ENCODE measurements around the gene JARID2.
A peak's percentile ranks its signal among the peaks of the same experiment; 100 is the strongest.

Gene JARID2

GRCh38 chr6:15244620-15245360, 1.1 kb upstream of the JARID2 start:
- H3K4me3 ChIP-seq (ENCODE audit: low read depth, low read length): peak overlapping the region; percentile 62
- TF ChIP-seq, protein P1, sequence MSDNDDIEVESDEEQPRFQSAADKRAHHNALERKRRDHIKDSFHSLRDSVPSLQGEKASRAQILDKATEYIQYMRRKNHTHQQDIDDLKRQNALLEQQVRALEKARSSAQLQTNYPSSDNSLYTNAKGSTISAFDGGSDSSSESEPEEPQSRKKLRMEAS (IDR thresholded peaks at IDR 0.05; ENCODE audit: low read depth, low read length): peak; percentile 63; the same call in 1 of the 2 replicates
- TF ChIP-seq, protein P2, sequence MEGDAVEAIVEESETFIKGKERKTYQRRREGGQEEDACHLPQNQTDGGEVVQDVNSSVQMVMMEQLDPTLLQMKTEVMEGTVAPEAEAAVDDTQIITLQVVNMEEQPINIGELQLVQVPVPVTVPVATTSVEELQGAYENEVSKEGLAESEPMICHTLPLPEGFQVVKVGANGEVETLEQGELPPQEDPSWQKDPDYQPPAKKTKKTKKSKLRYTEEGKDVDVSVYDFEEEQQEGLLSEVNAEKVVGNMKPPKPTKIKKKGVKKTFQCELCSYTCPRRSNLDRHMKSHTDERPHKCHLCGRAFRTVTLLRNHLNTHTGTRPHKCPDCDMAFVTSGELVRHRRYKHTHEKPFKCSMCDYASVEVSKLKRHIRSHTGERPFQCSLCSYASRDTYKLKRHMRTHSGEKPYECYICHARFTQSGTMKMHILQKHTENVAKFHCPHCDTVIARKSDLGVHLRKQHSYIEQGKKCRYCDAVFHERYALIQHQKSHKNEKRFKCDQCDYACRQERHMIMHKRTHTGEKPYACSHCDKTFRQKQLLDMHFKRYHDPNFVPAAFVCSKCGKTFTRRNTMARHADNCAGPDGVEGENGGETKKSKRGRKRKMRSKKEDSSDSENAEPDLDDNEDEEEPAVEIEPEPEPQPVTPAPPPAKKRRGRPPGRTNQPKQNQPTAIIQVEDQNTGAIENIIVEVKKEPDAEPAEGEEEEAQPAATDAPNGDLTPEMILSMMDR (IDR thresholded peaks at IDR 0.05; ENCODE audit: low read depth, low read length): no peak
- TF ChIP-seq MYC (IDR thresholded peaks at IDR 0.05; ENCODE audit: low read depth, low read length): peak; percentile 45
- peak; percentile 84 for DNase-seq (ENCODE audit: low read depth)

DNA sequence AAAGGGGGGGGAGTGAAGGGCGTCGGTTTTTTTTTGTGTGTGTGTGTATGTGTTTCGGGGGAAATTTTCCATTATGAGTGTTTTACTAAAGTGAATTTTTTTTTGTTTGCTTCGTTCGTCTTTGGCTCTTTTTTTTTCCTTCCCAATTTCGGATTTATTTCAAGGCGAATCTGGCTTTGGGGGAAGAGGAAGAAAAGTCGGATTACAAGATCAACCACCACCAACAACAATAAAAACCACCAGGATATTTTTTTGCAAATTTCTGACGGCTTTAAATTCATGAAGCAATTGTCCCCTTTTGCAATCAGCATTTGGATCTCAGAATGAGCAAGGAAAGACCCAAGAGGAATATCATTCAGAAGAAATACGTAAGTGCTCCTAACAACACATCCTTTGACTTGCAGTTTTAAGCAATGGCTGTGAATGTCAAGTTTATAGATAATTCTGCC, 372 bp downstream of the JARID2 start:
- peak overlapping the region; percentile 86 for H3K4me3 ChIP-seq (ENCODE audit: low read depth, low read length)
- DNase-seq (ENCODE audit: low read depth): peak; percentile 49
- TF ChIP-seq, protein P2 (IDR thresholded peaks at IDR 0.05; ENCODE audit: low read depth, low read length): no peak
- no peak for TF ChIP-seq MYC (IDR thresholded peaks at IDR 0.05; ENCODE audit: low read depth, low read length)
- no peak for TF ChIP-seq POLR2A (IDR thresholded peaks at IDR 0.05; ENCODE audit: extremely low read depth, insufficient read length)
- TF ChIP-seq, protein P1 (IDR thresholded peaks at IDR 0.05; ENCODE audit: low read depth, low read length): no peak

DNA sequence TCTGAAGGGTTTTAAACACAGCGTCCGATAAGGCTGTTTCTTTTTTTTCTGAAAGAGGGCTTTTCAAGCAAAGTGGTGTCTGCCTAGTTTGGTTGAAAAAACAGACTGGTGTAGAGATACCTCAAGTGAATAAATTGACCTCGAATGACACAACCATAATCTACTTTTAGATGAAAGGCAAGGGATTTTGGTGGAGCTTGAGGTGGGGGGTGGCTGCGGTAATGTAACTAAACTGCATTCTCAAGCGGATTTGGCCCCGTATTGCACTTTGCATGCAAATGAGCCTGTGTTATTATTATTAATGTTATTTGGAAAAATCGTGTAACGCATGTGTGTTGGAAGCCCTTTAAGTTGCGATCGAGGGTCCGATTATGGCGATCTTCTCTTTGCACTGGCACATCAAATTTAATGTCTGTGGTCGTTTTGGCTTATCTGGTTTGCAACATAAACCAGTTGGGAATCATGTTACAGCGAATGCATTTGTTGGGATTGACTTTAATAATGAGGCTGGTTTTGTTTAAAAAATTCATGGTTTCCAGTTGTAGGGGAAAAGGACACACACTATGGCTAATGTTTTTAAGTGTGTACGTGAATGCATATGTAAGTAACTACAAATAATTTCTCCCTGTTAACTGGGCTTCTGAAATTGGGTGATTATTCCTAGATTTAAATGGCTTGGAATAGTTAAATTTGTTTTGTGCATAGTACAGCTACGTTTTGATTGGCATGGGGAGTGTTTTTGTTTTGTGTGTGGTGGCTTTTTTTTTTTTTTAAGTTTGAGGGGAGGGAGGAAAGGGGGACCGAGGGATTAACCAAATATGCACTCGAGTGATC, 1.0 kb downstream of the JARID2 start:
- DNase-seq (ENCODE audit: low read depth): peak; percentile 64
- TF ChIP-seq, protein P1 (IDR thresholded peaks at IDR 0.05; ENCODE audit: low read depth, low read length): no peak
- no peak for TF ChIP-seq POLR2A (IDR thresholded peaks at IDR 0.05; ENCODE audit: extremely low read depth, insufficient read length)
- TF ChIP-seq MYC (IDR thresholded peaks at IDR 0.05; ENCODE audit: low read depth, low read length): no peak
- TF ChIP-seq, protein P2 (IDR thresholded peaks at IDR 0.05; ENCODE audit: low read depth, low read length): no peak
- H3K4me3 ChIP-seq (ENCODE audit: low read depth, low read length): peak overlapping the region; percentile 86

DNA sequence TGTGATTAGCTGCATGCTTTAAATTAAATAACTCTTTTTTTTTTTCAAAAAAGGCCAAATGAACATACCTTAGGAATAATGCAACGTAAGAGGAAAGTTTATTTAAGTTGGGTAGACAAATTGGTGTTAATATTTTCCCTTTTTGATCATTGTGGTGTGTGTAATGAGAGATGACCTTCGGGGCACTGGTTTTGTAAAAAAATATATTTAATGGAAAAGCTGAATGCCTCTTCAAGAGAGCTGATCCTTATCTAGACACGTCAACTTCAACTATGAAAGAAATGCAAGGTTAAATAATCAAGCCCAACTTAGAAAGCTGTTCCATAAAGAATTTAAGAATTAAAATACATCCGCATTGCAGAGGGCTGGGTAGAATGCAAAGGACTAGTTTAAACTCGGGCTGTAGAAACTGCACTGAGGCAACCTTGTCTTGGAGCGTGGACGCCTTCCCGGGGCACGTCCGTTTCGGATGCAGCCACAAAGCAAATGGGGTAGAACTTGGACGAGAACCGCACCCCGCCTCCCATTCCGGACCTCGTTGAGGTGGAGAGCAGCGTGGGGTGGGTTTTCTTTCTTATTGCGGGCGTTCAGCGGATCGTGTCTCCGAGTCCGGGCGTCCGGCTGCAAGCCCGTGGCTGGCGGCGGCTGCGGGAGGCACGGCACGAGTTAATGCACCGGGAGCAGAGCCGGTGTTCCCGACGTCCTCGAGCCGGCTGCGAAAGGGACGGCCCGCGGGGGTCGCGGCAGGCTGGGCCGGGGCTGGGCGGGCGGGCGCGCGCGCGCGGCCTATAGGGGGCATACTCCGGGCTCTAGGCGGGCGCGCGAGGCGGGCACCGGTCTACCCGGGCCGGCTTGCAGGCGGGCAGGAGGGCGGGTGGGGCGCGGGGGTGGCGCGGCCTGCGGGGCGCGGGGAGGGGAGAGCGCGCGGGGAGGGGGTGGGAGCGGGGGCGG, 1.9 kb downstream of the JARID2 start:
- peak overlapping the region; percentile 86 for H3K4me3 ChIP-seq (ENCODE audit: low read depth, low read length)
- no peak for TF ChIP-seq POLR2A (IDR thresholded peaks at IDR 0.05; ENCODE audit: extremely low read depth, insufficient read length)
- TF ChIP-seq, protein P1 (IDR thresholded peaks at IDR 0.05; ENCODE audit: low read depth, low read length): no peak
- TF ChIP-seq, protein P2 (IDR thresholded peaks at IDR 0.05; ENCODE audit: low read depth, low read length): no peak
- no peak for TF ChIP-seq MYC (IDR thresholded peaks at IDR 0.05; ENCODE audit: low read depth, low read length)
- peak; percentile 80 for DNase-seq (ENCODE audit: low read depth)

Data from NB4 (cell line).